IMR-90 (cell line): ENCODE measurements around the gene MTMR3.

Experiments
- BHLHE40 ChIP-seq: fragments of 150-350 bp; IDR thresholded peaks from 2 replicates; pipeline ENCODE4 v1.6.1; 2016; ENCODE audit warnings: mild to moderate bottlenecking, low read depth, low read length
- CHD1 ChIP-seq: IDR thresholded peaks from 2 replicates; pipeline ENCODE4 v1.6.1; 2012; ENCODE audit warnings: low read depth, low read length, improper control_type of control experiment
- CTCF ChIP-seq: conservative IDR thresholded peaks from 2 replicates; pipeline ENCODE4 v1.5.1; 2012; ENCODE audit warnings: mild to moderate bottlenecking, low read depth, low read length, improper control_type of control experiment
- MAZ ChIP-seq: IDR thresholded peaks from 2 replicates; pipeline ENCODE4 v1.6.1; 2012; ENCODE audit warnings: low read depth, mild to moderate bottlenecking, low read length, improper control_type of control experiment, moderate library complexity, borderline replicate concordance
- POLR2A ChIP-seq: IDR thresholded peaks from 2 replicates; pipeline ENCODE4 v1.6.1; 2012; ENCODE audit warnings: mild to moderate bottlenecking, low read depth, low read length

GRCh38 chr22:30004694-30005093 lies 121.7 kb downstream of the MTMR3 start:
- TF ChIP-seq CTCF = no peak
- no peak for TF ChIP-seq BHLHE40
- no peak for TF ChIP-seq POLR2A
- TF ChIP-seq CHD1 = no peak
- TF ChIP-seq MAZ = no peak
